ENCODE results near the gene MZT2A.
"Not testable (repeated sequence)": the region's sequence is repeated elsewhere in the genome, so short reads cannot be mapped to it uniquely, and the experiment has no call there.

Gene MZT2A

GRCh38 chr2:131492015-131492417 is at the start of gene MZT2A:
MZT2A (minus strand) TSS chr2:131492397; CDS start chr2:131492376, 21 bp downstream.
- DNase-seq (ENCODE audit: low spot score) = not testable (repeated sequence)

GRCh38 chr2:131538856-131539255 is 46.7 kb upstream of the MZT2A start:
- DNase-seq (ENCODE audit: low spot score) = not testable (repeated sequence)

- not testable (repeated sequence) for DNase-seq (ENCODE audit: low spot score)
Measured at GRCh38 chr2:131536841-131537240, 44.6 kb upstream of the MZT2A start.

GRCh38 chr2:131535951-131536826 is 44.0 kb upstream of the MZT2A start:
- DNase-seq (ENCODE audit: low spot score) = not testable (repeated sequence)

- no peak for DNase-seq (ENCODE audit: low spot score)
Measured at GRCh38 chr2:131535526-131535925, 43.3 kb upstream of the MZT2A start.

- not testable (repeated sequence) for DNase-seq (ENCODE audit: low spot score)
Measured at GRCh38 chr2:131534965-131535364, 42.8 kb upstream of the MZT2A start.

- not testable (repeated sequence) for DNase-seq (ENCODE audit: low spot score)
Measured at GRCh38 chr2:131534317-131534672, 42.1 kb upstream of the MZT2A start.

GRCh38 chr2:131533609-131534316 is 41.6 kb upstream of the MZT2A start:
- DNase-seq (ENCODE audit: low spot score) = not testable (repeated sequence)

- DNase-seq (ENCODE audit: low spot score) = not testable (repeated sequence)
Measured at GRCh38 chr2:131532723-131533608, 40.8 kb upstream of the MZT2A start.

GRCh38 chr2:131531547-131532185 is 39.5 kb upstream of the MZT2A start:
- not testable (repeated sequence) for DNase-seq (ENCODE audit: low spot score)

GRCh38 chr2:131530626-131531344 is 38.6 kb upstream of the MZT2A start:
- DNase-seq (ENCODE audit: low spot score) = not testable (repeated sequence)

GRCh38 chr2:131529864-131530445 is 37.8 kb upstream of the MZT2A start:
- DNase-seq (ENCODE audit: low spot score) = not testable (repeated sequence)

- DNase-seq (ENCODE audit: low spot score) = not testable (repeated sequence)
Measured at GRCh38 chr2:131528981-131529863, 37.0 kb upstream of the MZT2A start.

GRCh38 chr2:131527131-131528001 is 35.2 kb upstream of the MZT2A start, which contains the start of gene CCDC74A:
CCDC74A (plus strand) TSS chr2:131527888; CDS start chr2:131527971, 83 bp downstream.
- not testable (repeated sequence) for DNase-seq (ENCODE audit: low spot score)

GRCh38 chr2:131525256-131525655 is 33.1 kb upstream of the MZT2A start:
- not testable (repeated sequence) for DNase-seq (ENCODE audit: low spot score)

GRCh38 chr2:131521961-131522781 is 30.0 kb upstream of the MZT2A start:
- DNase-seq (ENCODE audit: low spot score) = no peak

- DNase-seq (ENCODE audit: low spot score) = not testable (repeated sequence)
Measured at GRCh38 chr2:131521524-131521923, 29.3 kb upstream of the MZT2A start.
